Smooth muscle cell of trachea (primary cell): Measurements from ENCODE around the gene HYAL2. TPM values are rescaled to one million over a fixed set of nuclear protein-coding genes. Genes with fewer than 3 reads are reported as not detected.

Experiments used
- total RNA-seq: library from RNA; depleted of rRNA; stranded (reverse); fragments of >200 nt; gene quantifications from 2 replicates; pipeline ENCODE4 v1.2.1, GENCODE V29; 2014

Gene HYAL2
- total RNA-seq, 1 donor from 2014 or later, result 46.1 TPM

Other genes starting within 250 kb of the HYAL2 start
- gene RBM5, start 233.8 kb downstream of the HYAL2 start, total RNA-seq, result 126 and 184 TPM in 2 replicates
- 7.4 and 7.6 TPM in 2 replicates for gene SEMA3F, start 167.4 kb downstream of the HYAL2 start, total RNA-seq
- not detected in 2 replicates for gene GNAT1, start 131.1 kb downstream of the HYAL2 start, total RNA-seq
- gene SLC38A3, start 117.5 kb downstream of the HYAL2 start, total RNA-seq, result not detected in 2 replicates
- gene GNAI2, start 86.5 kb downstream of the HYAL2 start, total RNA-seq, result 340 and 347 TPM in 2 replicates
- 26.0 and 88.5 TPM in 2 replicates for gene SEMA3B, start 53.6 kb downstream of the HYAL2 start, total RNA-seq
- gene LSMEM2, start 43.7 kb downstream of the HYAL2 start, total RNA-seq, result 0.17 TPM in 1 of 2 replicates, not detected in the other
- gene IFRD2, start 30.3 kb downstream of the HYAL2 start, total RNA-seq, result 50.6 and 51.2 TPM in 2 replicates
- gene HYAL3, start 23.3 kb downstream of the HYAL2 start, total RNA-seq, result 3.3 and 14.9 TPM in 2 replicates
- 5.5 and 6.0 TPM in 2 replicates for gene NAA80, start 23.3 kb downstream of the HYAL2 start, total RNA-seq
- 4.2 and 6.1 TPM in 2 replicates for gene HYAL1, start 19.2 kb downstream of the HYAL2 start, total RNA-seq
- gene TUSC2, start 5.5 kb upstream of the HYAL2 start, total RNA-seq, result 11.2 and 20.8 TPM in 2 replicates
- 43.8 and 49.6 TPM in 2 replicates for gene RASSF1, start 18.1 kb upstream of the HYAL2 start, total RNA-seq
- 1.5 and 2.9 TPM in 2 replicates for gene ZMYND10, start 23.0 kb upstream of the HYAL2 start, total RNA-seq
- gene NPRL2, start 28.0 kb upstream of the HYAL2 start, total RNA-seq, result 22.5 and 26.5 TPM in 2 replicates
- gene CYB561D2, start 28.1 kb upstream of the HYAL2 start, total RNA-seq, result 29.6 and 38.5 TPM in 2 replicates
- 45.5 and 84.4 TPM in 2 replicates for gene TMEM115, start 36.8 kb upstream of the HYAL2 start, total RNA-seq
- not detected in 2 replicates for gene CACNA2D2, start 180.9 kb upstream of the HYAL2 start, total RNA-seq
- 22.7 and 32.9 TPM in 2 replicates for gene C3orf18, start 245.0 kb upstream of the HYAL2 start, total RNA-seq
- 13.7 and 20.7 TPM in 2 replicates for gene HEMK1, start 246.8 kb upstream of the HYAL2 start, total RNA-seq